ENCODE data around the gene PRDM10. TPM values are rescaled to one million over a fixed set of nuclear protein-coding genes. Genes with fewer than 3 reads are reported as not detected.

PRDM10 gene
- total RNA-seq, 1 experiment from 2014 or later, result 6.5 TPM

DNA sequence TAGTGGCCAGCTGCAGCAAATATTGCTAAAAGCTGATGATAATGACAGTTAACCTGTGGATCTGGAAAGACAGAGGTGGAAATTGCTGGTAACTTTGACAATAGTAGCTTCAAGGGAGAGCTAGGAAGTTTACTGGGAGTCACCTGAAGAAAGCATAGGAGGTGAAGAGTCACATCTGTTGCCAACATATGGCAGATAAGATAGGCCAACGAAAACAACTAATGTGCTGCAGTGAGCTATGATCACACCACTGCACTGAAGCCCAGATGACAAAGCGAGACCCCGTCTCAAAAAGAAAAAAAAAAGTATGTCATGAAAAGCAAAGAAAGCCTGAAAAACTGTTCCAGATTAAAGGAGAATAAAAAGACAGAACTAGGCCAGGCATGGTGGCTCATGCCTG is 4.3 kb upstream of the PRDM10 start:
- no peak for DNase-seq (ENCODE audit: low read depth)

DNA sequence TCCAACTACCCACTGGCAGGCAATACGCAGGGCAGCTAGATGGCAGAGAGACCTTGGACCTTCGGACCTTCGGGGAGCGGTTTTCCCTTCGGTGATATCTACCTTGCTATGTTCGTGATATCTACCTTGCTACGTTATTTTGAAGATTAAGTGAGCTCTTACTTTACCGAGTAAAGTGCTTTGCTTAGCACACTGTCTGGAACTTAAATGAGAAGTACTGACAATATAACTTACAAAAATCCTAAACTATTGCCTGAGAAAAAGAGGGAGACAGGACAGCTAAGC is 1.0 kb upstream of the PRDM10 start:
- DNase-seq (ENCODE audit: low read depth), result no peak

- DNase-seq (ENCODE audit: low read depth), result peak; percentile 98
Measured at GRCh38 chr11:130002846-130003716, 446 bp upstream of the PRDM10 start.

DNA sequence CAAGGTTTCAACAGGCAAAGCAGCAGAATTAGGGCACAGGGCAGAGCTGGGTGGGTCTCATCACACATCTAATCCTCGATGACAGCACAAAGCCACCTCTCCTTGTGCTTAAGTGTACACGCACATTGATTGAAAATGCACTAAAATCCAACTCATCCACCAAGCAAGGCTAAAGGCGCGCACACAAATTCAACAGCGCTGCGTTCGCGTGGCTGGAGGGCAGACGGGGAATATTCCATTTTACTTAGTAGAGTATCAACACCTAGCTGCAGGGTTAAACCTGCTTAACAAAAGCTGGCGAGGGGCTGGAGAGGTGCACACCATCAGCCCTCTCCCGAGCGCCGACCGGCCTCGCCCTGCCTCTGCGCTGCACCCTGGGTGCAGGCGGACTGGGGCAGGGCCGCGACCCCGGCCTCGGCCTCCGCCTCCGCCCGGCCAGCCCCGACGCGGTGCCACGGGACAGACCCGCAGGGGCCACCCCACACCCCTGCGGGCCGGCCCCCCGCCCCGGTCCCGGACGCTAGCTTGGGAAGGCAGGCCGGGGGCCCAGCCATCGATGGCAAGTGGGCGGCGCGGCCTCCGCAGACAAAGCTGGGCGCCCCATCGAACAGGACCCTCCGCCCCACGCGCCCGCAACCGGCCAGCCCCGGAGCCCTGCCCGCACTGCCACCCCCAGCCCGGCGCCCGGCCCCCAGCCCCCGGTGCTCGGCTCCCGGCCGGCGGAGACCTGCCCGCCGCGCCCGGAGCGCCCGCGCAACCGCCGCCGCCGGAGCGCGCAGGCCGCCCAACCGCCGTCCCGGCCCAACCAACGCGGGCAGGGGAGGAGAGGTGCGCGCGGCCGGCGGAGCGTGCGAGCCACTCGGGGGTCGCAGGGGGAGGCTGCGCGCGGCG is 929 bp downstream of the PRDM10 start:
- DNase-seq (ENCODE audit: low read depth), result peak; percentile 28

GRCh38 chr11:130000552-130001176 is 2.0 kb downstream of the PRDM10 start:
- no peak for DNase-seq (ENCODE audit: low read depth)

DNA sequence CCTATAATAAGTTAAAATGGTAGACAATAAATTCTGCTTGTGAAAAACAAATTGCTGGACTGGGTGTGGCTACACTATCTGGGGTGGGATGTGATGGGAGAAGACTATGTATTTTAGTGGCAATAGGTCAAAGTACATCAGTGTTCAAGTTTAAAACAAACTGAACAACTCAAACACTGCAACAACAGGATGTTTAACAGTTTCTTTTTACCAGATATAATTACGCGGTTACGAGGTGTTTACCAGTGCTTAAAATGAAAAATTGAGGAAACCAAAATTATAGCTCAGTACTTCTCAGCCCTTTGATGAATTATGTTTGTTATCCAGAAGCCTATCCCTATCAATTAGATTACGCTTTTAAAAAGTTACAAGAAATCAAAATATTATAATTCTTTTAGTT is 3.2 kb downstream of the PRDM10 start:
- no peak for DNase-seq (ENCODE audit: low read depth)

- no peak for DNase-seq (ENCODE audit: low read depth)
Measured at GRCh38 chr11:129998905-129999304, 3.7 kb downstream of the PRDM10 start.

DNA sequence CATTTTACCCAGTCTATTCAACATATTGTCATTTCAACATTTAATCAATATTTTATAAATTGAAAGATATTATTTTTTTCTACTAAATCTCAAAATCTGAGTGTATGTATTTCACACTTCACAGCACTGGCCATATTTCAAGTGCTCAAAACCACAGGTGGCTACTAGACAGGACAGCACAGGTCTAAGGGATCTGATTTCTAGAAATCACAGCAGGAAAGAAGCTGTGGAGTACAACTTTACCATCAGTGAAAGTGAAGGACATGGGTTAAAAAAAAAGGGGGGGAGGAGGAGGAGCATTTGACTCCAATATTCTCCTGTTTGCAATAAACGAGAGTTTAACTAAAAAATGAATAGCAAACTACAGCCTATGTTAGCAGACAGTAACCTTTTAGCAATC is 4.5 kb downstream of the PRDM10 start:
- DNase-seq (ENCODE audit: low read depth), result no peak

GRCh38 chr11:129997513-129997912 is 5.1 kb downstream of the PRDM10 start:
- DNase-seq (ENCODE audit: low read depth), result no peak

GRCh38 chr11:129996113-129996870 is 6.3 kb downstream of the PRDM10 start:
- DNase-seq (ENCODE audit: low read depth), result no peak

GRCh38 chr11:129995163-129995562 is 7.5 kb downstream of the PRDM10 start:
- DNase-seq (ENCODE audit: low read depth), result no peak

GRCh38 chr11:129992161-129992944 is 10.3 kb downstream of the PRDM10 start:
- DNase-seq (ENCODE audit: low read depth), result no peak

- no peak for DNase-seq (ENCODE audit: low read depth)
Measured at GRCh38 chr11:129989149-129989813, 13.4 kb downstream of the PRDM10 start.

DNA sequence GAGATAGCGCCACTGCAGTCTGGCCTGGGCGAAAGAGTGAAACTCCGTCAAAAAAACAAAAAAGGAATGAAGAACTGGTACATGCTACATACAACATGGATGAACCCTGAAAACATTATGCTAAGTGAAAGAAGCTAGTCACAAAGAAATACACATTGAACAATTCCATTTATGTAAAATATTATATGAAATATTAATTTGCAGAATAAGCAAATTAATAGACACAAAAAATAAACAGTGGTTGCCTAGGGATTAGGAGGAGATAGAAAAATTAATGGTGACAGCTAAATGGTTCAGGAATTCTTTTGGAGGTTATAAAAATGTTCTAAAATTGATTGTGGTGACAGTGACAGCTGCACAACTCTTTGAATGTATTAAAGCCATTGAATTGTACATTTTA is 14.7 kb downstream of the PRDM10 start:
- DNase-seq (ENCODE audit: low read depth), result no peak

- DNase-seq (ENCODE audit: low read depth), result no peak
Measured at GRCh38 chr11:129985823-129986222, 16.8 kb downstream of the PRDM10 start.

- no peak for DNase-seq (ENCODE audit: low read depth)
Measured at GRCh38 chr11:129980086-129980485, 22.5 kb downstream of the PRDM10 start.

DNA sequence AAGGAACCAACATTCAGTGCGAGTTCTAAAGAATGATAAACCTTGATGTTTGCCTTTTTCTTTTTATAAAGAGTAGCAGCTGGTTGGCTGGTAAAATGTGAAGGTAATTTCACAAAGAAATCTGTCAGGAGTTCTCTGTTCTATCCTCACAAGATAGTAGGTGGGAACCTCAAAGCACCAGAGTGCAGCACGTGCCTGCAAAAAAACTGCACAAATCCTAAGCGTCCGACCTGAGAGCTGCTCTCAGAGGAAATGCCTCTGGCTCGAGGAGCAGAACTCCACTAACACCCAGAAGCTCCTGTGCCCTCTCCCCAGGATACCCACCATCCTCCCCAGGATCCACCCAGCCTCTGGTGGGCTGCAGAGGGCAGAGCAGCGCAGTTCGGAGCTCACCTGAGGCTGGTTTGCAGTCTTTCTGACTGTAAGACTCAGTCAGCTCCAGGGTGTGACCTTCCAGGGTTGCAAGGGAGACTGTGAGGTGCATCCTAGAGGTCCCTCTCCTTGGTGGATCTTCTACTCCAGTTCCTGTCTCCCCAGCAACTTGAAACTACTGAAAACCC is 23.5 kb downstream of the PRDM10 start:
- no peak for DNase-seq (ENCODE audit: low read depth)

GRCh38 chr11:129978447-129978846 is 24.2 kb downstream of the PRDM10 start:
- no peak for DNase-seq (ENCODE audit: low read depth)

DNA sequence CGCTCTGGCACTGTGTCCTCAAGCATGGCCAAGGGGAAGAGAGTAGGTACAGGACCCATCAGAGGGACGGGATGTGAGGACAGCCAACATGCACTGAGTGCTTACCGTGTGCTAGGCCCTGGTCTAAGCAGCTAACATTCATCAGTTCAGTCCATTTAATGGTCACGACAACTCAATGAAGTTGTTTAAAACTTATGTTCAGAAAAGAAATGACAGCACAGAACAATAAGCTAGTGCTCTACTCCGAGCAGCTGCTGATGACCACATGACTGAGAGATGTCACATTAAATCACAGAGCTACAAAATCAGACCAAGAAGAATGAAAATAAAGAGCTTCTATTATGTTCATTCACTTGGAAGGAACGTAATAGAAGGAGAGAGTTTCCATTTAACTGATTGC is 26.3 kb downstream of the PRDM10 start:
- DNase-seq (ENCODE audit: low read depth), result no peak

- DNase-seq (ENCODE audit: low read depth), result no peak
Measured at GRCh38 chr11:129975543-129975942, 27.1 kb downstream of the PRDM10 start.

Data from RPMI7951 (cell line).